TTC549 (cell line): ENCODE data around the gene PRXL2B.

Experiments
- FAIRE-seq: peaks from 2 replicates; lab custom pipeline; 2012; peaks lifted over from hg19 to GRCh38; lab: Jason Lieb, UNC

Gene PRXL2B

DNA sequence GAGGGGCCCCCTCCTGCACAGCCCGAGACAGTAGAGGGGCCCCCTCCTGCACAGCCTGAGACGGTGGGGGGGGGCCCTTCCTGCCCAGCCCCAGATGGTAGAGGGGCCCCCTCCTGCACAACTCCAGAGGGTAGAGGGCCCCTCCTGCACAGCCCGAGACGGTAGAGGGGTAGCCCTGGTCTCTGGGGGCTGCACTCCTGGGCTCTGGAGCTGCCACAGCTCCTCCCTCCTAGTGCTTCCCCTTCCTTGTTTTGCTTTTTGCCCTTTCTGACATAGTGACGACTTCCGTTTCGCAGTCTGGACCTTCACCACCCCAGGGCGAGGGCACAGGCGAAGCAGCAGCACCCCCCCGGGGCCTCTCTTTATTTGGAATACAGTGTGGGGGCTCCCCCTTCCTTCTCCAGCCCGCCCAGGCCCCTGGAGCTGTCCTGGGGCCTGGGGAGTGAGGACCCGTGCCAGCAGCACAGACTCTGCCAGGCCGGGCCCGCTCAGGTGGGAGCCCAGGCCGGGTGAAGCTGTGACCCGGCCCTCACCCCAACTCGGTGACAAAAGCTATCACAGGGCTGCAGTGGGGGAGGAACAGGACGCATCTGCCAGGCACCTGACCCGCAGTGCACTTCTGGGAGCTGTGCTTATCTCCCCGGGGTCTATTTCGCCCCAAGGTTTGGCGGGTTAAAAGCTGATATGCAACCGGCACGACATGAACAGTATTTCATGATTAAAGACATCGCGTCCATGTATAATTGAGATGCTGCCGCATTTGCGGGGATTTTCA lies 1.1 kb upstream of the PRXL2B start:
- FAIRE-seq: no peak

DNA sequence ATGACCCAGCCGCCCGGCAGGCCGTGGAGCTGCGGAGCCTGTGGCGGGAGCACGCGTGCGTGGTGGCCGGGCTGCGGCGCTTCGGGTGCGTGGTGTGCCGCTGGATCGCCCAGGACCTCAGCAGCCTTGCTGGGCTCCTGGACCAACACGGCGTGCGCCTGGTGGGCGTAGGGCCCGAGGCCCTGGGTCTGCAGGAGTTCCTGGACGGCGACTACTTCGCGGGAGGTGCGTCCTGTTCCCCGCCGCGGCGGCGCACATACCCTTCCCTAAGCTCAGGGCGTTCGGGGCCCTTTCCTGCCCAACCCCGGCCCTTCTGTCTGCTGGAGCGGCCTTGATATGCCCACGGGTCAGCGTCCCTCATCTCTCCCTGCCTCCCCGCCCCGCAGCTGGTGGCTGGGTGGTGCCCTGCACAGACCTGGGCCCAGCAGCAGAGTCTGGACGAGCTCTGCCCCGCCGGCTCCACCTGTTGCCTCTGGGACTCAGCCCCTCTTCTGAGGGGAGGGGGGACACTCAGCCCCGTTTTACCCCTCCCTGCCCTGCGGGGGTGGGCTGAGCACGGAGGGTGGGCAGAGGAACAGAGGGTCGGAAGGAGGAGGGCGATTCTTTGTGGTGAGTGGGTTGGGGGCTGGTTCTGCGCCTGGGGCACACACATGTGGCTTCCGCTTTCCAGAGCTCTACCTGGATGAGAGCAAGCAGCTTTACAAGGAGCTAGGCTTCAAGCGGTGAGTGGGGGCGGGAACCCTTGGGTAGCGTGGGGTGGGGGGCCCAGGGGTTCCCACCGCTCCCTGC lies 688 bp downstream of the PRXL2B start:
- FAIRE-seq: no peak

DNA sequence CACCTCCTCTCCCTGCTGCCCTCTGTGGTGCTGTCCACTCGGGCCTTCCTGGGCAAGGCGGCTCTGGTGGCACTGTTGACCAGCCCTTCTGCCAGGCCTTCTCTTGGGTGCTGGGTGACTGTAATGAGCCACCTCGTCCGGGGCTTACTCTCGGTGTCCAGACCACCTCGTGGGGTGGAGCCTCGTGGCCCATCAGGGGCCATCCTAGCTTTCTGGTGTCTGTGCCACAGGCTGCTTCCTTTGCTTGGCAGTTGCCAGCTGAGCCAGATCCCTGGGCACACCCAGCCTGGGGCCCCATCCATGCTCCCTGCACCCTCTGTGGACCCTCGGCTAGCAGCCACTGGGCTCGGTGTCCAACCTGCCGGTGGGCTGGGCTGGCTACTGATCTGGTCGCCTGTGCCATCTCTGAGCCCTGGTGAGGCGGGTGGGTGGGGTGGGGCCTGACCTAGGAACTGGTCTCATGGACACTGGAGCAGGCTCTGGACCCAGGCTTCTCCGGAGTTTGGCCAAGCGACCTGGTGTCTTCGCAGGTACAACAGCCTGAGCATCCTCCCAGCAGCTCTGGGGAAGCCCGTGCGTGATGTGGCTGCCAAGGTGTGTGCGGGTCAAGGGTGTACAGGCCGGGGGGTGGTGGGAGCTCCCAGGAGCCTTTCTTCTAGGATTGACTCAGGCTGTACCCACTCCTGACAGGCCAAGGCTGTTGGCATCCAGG lies 1.4 kb downstream of the PRXL2B start:
- FAIRE-seq: no peak

DNA sequence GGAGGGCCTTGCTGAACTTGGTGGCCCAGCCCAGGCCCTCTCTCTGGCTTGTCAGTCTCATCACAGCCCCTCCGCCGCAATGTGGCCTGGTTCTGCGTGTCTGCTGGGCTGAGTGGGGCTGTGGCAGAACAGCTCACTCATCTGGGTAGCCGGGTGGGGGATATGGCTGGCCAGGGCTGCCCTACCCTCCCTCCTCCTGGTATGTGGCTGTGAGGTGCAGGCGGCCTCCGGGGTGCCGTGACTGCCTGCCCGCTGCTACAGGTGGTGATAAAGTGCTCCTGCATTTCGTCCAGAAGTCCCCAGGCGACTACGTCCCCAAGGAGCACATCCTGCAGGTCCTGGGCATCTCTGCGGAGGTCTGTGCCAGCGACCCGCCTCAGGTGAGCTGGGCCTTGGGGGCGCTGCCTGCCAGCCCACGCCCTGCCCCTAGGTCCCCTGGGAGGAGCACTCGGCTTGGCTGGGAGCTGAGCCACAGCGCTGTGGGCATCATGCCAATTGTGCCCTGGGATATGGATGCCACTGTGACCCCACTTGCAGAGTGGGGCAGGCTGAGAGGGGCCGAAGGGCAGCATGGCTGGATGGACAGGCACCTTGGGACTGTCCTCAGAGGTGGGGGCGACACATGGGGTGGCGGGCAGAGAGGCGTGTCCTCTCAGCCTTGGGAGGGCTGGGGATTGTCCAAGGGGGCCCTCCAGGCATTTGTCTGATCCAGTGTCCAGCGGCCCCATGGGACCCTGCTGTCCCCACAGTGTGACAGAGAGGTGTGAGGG lies 2.3 kb downstream of the PRXL2B start:
- no peak for FAIRE-seq

DNA sequence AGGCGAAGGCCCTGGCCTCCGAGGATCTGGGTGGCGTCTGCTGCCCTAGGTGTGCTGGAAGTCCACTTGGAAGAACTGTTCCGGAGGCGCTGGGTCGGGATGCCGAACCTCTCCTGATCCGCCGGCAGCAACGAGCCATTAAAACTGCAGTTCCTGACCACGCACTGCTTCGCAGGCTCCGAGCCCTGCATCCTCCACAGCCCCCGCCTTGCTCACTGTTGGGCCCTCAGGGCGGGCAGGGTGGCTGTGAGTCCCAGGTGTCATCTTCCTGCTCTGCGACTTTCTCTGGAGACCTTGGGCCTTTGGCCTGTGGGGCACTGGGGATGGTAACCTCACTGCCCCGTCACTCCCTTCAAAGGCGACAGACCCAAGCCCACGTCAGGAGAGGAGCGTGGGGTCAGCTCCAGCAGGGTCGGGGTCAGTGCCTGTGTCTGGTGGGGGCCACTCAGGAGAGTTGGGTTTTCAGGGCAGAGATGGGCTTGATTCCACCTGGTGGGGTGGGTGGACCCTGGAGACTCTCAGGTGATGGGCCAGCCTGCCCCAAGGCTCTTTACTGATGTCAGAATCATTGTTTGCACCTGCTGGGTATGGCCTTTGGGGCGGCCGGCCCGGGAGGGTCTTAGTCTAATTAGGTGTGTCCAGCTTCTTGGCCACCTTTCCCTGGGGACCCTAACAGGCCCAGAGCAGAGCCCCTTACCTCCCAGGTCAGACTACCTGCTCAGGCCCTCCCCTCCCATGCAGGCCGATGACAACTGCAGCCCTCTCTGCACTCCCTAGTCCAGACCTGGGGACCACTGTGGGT lies 3.1 kb downstream of the PRXL2B start:
- no peak for FAIRE-seq

DNA sequence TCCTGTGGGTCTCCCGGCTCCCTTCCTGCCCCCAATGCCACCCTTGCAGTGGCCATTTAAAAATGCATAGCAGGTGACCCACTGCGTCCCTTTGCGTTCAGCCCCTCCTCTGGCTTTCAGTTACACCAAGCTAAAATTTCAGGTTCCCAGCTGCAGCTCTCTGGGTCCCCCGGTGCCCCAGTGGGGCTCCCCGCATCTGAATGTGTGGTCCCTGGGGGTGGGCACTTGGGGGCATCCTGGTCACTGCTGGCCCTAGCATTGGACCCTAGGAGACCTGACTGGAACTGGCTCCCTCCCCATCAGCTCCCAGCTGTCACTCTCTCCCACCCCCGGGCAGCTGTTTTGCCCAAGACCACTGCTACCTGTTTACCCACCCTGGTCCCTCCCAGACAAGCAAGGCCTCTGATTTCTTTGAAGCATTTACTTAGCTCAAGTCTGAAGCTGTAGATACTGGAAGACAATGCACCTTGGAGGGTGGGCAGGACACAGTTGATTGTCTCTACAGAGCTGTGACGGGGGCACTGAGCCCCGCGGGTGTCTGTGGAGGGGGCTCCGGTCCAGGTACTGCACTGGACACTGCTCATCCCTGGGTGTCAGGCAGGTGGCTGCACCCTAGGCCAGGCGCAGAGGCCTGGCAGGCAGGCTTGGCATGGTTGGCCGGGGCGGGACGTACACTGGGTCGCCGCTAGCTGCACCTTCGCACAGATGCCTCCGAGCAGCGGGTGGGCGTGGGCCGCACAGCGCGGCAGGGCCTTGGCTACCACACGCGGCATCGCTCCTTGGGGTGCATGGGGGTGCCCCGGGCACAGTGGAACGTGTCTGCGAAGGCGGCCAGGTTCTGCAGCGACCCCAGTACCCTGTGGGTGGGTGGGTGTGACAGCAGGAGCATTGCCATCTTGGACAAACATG lies 3.9 kb downstream of the PRXL2B start:
- no peak for FAIRE-seq

DNA sequence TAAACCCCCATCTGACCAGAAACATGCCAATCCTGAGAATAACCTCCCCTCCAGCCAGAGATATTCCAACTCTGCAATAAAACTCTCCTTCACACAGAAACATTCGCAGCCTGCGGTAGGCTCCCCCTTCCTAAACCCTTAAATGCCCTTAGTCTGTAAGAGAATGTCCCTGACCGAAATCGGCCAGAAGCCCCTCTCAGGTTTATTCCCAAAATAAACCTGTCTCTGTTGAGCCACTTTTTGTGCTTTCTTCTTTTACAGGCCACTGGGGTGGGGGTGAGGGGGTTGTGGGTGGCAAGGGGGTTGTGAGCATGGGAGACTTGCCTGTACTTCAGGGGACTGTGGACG lies 4.6 kb downstream of the PRXL2B start:
- FAIRE-seq: no peak

DNA sequence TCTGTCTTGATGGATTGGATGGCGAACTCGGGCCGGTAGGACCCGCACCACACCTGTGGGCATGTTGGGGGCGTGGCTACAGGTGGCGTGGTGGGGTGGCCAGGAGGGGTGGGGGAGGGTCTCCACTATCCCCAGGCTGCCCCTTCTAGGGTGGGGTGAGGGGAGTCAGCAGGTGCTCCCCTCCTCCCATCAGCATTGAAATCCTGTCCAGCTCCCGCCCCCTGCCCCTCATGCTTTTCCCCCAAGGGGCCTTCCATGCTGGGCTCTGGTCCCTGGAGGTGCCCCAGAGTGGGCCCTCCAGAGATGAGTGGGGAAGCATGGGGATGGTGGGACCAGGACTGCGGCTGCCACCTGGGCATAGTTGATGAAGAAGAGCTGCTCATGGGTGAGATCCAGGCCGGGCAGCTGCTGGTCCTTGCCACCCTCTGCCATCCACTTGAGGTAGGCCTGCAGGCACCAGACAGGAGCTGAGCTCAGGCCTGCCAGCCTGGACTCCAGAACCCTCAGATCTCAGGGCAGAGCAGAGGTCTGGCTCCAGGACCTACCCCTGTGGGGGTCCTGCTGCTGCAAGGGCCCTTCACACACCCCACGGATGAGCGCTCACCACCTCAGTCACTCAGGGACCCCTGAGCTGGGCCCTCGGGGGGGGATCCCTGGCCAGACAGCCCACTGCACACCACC lies 5.1 kb downstream of the PRXL2B start:
- no peak for FAIRE-seq

DNA sequence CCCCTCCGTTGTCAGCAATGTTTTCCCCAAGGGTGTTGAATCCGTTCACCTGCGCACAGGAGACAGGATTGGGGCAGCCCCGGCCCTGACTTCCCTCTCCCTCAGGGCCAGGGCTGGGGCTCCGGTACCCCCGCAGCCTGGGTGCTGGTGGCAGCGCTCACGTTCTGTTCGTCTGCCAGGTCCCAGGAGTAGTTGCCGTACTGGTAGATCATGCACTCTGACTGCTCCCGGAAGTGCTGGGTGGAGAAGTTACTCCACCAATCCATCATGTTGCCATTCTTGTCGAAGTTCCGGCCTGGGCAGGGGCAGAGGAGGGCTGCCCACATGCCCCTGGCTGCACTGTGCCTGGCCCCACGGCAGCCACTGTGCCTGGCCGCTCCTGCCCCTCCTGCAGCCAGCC lies 6.1 kb downstream of the PRXL2B start:
- FAIRE-seq: no peak

DNA sequence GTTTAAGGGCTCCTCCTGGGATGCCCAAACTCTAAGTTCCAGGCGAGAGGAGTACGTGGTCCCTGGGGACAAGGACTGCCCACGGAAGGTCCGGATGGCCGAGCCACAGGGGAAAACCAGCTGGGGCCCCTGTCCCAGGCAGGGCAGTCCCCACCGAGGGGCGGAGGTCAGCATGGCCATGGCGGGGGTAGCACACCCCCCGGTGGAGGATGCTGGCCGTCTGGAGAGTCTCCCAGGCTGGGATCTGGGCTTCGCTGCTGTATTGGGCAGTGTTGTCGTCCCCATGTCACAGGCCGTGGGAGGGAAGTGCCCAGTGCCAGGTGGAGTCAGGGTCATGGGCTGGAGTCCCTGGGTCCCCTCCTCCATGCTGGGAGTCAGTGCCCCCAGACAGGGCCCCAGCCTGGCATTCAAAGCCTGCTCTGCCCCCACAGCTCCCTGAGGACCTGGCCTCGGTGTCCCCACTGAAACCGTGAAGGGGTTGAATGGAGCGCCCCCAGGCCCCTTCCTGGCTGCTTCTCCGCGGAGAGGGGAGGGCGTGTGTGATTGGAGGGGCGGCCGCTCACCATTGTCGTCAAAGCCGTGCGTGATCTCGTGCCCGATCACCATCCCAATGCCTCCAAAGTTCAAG lies 6.8 kb downstream of the PRXL2B start:
- FAIRE-seq: no peak

DNA sequence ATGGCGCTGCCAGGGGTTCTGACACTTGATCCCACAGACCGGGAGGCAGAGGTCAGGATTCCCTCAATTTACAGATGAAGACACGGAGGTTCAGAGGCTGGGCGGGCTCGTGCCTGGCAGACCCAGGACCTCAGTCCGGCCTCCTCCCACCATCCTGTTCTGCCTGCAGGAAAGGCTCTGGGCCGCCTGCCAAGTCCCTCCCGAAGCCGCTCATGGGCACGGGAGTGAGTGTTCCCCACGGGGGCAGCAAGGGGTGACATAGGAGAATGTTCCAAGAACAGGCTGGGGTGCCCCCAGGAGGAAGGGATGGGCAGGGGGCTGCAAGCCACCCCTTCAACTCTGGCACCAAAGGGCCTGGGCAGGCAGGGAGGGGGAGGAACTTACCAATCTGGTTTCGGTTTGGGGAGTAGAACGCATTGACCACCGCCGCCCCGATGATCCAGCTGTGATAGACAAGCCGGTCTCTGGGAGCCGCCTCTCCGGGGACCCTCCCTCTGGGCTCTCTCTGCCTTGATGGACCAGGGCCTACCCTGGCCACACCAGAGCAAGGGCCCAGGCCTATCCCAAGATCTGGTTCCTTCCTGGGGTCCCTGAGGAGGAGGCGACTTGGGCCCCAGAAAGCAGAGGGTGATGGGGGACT lies 7.5 kb downstream of the PRXL2B start:
- no peak for FAIRE-seq

DNA sequence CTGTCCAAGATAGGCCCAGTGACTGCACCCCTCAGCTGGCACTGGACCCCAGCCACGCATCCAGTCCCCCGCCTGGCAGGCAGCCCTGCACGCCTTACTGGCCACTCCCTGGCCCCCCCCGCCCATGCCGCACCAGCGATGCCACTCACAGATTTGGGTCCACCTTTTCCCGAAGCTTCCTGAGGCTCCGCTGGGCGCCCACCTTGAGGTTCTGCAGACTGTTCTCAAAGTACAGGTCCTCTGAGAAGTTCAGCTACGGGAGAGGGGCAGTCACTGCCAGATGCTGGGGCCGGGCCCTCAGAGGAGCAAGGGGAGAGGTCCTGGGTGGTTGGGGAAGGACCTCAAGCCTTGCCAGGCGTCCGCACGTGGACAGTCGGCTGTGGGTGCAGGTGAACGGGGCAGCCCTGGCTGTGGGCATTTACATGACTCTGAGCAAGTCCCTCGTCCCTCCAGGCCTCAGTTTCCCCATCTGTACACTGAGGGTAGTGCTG lies 8.1 kb downstream of the PRXL2B start:
- no peak for FAIRE-seq

DNA sequence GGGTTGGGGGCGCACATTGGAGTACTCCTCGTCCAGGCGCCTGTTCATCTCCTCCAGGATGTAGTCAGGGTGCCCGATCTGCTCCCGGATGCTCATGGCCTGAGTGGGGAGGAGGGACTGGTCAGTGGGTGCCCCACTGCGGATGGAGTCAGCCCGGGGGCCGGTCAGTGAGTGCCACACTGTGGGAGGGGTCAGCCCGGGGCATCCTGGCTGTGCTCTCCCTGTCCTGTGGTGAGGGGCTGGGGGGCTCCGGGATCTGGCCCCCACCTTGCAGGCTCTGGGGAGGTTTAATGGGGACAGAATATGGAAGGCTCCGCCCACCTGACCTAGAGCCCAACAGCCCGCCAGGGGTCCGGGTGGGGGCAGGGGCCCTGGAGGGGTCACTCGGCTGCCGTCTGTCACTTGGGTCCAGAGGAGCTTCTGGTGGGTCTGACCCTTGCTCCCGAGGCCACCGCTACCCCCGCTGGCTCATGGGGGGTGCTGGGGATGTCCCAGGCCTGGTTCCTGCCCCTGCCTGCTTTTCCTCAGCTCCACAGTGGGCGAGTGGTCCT lies 8.8 kb downstream of the PRXL2B start:
- FAIRE-seq: no peak

DNA sequence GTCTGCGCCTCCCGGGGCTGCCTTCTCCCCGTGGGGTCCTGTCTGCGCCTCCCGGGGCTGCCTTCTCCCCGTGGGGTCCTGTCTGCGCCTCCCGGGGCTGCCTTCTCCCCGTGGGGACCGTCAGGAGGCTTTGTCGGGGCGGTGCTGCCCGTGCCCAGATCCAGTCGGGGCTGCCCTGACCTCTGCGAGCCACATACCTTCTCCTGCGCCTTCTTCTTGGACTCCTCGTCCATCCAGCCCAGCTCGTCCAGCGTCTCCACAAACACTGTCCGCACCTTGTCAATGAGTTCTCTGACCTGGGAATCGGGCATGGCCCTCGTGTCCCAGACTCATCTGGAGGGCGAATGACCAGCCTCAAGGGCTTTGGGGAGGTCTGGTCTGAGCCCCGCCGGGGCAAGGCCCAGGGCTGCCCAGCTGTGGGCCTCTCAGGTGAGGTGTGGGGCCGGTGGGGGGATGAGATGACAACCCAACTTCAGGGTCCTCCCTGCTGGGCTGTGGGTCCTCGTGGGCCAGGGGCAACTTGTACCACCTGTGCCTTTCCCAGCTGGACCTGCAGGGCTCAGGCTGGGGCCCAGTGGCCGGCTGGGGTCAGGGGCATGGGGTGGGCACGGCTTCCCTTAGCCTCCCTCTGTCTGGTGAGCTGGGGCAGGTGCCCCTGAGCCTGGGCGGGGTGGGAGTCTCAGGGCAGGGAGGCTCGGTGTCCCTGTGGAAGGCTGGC lies 9.4 kb downstream of the PRXL2B start:
- no peak for FAIRE-seq

DNA sequence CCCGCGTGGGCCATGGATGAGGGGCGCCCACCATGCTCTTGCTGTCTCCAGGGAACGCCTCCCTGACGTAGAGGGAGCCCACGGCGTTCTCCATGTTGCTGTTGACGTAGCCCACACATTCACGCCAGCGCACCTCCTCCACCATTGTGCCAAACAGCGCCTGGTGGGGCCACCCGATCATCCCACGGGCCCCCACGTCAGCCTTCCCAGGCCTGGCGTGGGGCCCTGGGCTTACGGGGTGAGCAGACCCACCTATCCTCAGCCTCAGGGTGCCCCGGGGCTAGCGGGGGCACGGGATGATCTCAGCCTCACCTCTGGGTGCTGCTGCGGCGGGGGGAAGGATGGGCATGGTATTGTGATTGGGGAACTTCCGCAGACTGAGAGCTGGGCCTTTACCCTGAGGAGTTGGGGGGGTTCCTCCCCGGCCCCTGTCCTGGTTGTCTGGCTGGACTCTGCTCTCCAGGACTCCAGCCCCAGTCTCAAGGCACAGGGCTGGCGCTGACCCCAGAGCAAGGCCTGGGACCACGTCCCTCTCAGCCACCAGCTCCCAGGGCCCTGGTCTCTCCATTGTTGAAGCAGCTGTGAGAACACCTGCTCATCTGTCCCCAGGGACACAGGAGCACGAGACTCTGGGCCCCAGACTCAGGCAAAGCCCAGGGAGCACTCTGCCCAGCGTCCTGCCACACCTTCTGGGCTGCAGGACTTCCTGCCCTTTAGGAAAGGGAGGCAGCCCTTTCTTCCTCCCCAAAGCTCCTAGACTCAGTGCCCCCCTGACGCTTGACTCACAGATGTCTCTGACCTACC lies 10.2 kb downstream of the PRXL2B start:
- FAIRE-seq: no peak

DNA sequence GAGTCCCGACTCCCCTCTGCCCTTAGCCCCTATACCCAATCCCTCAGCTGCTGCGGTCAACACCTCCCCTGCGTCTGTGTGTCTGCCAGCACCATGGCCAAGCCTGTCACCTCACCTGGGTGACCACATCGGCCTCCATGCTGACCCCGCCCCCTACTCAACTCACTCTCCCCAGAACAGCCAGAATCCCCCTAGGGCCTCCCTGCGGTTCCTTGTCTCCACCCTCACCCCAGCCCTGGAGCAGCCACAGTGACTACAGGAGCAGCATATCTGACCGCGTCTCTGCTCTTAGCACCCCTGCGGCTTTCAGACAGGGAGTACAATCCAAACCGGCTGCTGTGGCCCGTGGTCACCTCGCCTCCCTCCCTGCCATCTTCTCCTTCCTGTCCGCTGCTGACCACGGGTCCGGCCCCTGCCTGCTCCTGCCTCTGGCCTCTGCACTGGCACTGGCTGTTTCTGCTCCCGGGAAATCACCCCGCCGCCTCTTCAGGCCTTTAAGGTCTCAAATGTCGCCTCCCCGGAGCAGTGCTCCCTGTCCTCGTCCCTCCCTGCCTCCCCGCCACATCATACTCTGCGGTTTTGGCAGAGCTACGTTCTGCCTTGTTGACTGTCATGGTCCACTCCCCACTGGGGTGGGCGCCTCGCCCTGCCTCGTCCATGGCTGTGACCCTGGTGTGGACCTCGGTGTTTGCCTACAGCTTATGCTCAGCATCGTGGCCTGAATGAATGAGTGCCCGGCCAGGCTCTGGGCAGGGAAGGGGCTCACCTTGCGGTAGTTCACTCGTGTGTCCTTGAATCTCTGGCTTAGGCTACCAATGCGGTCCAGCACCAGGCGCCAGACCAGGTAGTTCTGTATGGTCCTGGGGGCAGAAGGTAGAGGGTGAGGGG lies 11.1 kb downstream of the PRXL2B start:
- FAIRE-seq: no peak
